HL-60/S4 (cell line): ENCODE data around the gene ATP5ME.
"Not testable (repeated sequence)": the region's sequence is repeated elsewhere in the genome, so short reads cannot be mapped to it uniquely, and the experiment has no call there.

ENCODE experiments used
- in situ Hi-C: fragments of 300-500 bp; cut with MboI; formaldehyde crosslinking; loops from 2 replicates; pipeline ENCODE4 v1.14.3; 2022; ENCODE audit warnings: low sequenced_read_pairs

The ATP5ME gene, protein sequence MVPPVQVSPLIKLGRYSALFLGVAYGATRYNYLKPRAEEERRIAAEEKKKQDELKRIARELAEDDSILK

DNA sequence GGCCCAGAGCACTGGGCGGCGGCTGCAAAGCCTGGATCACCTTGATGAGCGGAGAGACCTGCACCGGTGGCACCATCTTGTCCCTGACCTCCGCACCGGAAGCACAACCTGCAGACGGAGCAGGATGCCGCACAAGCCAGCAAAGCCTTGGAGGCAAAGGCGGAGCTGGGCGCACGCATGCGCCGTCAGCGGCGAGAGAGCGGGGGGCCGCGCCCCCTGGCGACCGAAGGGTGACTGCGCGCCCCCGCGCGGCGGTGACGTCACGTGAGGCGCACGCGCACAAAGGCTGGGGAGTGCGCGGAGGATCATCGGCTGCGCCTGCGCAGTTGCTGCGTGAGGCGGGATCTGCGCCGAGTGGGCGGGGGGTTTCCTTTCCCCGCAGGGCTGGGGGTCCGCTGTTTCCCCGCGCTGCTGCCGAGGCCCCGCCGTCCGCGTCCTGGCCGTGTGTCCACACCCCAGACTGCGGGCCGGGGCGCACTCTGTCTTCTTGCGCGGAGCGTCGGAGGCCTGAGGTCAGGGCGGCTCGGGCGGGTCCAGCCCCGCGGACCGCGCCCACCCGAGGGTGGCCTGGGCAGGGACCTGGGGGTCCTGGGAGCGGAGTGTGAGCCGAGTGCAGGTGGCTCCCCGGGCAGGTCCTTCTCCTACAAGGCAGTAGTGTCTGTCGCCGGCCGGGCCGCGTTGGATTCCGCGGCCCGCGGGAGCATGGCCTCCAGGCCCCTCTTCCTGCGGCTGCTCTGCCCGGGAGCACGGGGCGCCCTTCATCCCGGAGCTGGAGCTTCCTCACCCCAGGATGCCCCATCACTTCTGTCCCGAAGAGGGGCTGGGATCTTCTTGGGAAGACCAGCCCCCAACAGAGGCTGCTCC, at the start of gene ATP5ME, which contains the start of gene MYL5:
ATP5ME (minus strand) TSS at position 105 of the 864 bp plus-strand sequence; CDS start at position 76, 29 bp downstream.
MYL5 (plus strand) TSS at position 371 of the 864 bp plus-strand sequence. CDS start 3,485 bp downstream, outside the sequence.
- in situ Hi-C loops, result no loop called here

DNA sequence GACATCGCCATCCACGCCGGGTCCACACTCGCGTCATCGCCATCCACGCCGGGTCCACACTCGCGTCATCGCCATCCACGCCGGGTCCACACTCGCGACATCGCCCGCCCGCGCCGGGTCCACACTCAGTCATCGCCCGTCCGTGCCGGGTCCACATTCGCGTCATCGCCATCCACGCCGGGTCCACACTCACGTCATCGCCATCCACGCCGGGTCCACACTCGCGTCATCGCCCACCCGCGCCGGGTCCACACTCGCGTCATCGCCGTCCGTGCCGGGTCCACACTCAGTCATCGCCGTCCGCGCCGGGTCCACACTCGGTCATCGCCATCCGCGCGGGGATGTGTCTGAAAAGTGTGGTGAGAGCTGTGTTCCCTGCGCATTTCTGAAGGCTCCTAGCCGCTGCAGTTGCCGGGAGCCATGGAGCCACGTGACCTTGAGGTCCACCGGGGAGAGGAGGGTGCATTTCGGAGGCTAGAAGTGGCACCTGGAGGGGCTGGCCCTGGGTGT, 48.8 kb upstream of the ATP5ME start:
- in situ Hi-C loops, result no loop called here

DNA sequence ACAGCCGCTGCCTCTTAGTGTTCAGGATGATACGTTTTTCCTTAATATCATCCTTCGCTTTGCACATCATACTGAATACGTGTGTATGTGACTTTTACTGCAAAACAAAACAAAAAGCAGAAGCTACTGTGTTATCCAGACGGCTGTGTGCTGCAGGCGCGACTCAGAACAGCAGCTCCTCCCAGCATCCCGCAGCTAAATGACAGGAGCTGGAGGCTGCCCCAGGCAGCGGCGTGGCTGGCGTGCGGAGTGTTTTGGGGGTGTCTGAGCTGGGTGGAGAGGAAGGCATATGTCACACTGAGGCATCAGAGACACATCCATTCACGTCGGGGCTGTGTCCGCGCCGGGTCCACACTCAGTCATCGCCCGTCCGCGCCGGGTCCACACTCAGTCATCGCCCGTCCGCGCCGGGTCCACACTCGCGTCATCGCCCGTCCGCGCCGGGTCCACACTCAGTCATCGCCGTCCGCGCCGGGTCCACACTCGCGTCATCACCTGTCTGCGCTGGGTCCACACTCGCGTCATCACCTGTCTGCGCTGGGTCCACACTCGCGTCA, 48.2 kb upstream of the ATP5ME start:
- in situ Hi-C loops, result no loop called here

DNA sequence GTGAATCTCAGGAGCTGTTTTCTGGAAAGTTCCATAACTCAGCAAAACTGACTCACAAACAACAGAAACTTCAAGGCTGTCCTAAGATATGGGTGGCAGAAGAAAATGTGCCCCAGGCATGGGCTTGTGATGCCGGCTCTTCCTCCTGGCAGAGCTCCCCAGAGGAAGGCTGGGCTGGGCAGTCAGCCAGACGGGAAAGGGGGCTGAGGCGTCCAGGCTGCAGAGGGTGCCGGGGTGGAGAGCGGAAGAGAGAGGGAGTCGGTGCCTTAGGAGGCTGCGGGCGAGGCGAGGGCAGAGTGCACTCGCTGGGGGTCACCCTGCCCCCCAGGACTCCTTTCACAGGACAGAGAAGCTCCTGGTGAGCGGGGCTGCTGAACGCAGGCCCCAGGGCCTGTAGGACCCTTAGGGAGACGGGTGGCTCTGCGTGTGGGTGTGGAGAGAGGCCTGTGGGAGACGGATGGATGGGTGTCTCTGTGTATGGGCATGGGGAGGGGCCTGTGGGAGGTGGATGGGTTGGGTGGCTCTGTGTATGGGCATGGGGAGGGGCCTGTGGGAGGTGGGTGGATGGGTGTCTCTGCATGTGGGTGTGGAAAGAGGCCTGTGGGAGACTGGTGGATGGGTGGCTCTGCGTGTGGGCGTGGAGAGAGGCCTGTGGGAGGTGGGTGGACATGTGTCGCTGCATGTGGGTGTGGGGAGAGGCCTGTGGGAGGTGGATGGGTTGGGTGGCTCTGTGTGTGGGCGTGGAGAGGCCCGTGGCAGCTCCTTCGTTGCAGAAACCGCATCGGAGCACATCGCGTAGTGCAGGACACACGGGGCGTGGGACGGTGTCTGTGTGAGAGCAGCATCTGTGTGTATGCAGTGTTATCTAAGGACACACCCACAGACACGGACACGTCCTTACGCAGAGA, 47.4 kb upstream of the ATP5ME start:
- in situ Hi-C loops, result no loop called here

DNA sequence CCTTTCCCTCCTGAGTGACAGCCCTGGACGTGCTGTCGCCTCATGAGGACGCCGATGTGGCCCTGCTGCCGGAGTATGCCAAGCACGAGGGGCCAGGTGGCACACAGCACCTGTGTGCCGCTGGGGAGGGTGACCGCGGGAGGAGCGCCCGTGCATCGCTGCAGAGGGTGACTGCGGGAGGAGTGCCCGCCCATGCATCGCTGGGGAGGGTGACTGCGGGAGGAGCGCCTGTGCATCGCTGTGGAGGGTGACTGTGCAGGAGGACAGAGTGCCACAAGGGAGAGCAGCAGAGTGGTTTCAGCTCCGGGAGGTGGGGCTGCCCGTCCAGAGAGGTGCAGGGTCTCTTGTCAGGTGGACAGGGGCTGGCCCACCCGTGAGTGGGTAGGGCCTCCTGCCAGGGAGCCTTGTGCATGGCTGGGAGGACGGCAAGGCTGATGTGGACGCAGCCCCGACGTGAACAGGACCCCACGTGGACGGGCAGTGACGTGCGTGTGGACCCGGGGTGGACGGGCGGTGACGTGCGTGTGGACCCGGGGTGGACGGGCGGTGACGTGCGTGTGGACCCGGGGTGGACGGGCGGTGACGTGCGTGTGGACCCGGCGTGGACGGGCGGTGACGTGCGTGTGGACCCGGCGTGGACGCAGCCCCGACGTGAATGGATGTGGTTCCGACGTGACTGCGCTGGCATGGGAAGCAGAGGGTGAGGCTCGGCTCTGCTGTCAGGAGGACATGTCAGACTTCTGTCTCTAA, 46.2 kb upstream of the ATP5ME start:
- in situ Hi-C loops, result no loop called here

DNA sequence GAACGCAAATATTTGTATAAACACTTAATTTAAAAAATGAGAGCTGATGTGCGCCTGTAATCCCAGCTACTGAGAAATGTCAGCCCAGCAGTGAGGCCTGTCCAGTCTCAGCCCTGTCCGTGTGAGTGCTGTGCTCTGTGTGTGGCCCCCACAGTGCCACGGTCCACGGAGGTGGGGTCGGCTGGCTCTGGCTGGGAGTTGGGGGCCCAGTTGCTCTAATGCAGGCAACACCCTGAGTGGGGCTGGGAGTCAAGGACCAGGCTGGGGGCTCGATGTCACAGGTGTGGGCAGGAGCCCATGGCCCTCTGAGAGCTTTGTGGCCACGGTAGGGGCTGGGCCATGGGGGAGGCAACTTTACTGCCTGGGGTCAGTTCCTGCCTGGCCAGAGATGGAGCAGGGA, 44.4 kb upstream of the ATP5ME start:
- in situ Hi-C loops, result no loop called here

DNA sequence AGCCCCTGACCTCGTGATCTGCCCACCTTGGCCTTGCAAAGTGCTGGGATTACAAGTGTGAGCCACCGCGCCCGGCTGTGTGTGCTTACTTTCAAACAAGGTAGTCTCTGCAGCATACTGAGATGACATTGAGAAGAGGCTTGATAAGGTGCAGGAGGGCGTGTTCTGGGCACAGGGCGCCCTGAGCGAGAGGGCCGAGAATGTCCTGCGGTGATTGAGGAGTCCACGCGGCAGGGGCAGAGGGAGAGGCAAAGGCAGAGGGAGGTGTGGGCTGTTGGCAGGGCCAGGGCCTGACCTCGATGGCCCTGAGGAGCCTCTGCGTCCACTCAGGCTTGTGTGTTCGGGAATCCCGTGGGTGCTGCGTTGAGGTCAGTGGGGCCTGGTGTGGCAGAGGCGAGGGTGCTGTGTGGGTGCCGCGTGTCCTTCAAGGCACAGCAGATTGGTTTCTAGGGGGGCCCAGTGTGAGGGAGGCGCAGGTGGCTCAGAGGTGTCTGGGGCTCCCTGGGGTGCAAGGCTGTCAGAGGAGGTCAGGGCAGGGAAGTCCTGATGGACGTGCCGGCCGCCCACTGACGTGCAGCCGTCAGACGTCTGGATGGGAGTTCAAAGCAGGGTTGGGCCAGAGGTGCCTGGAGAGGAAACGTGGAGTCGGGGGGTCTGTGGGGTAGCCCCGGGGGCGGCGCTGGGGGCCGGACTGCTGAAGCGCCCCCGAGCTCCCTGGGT, 43.7 kb upstream of the ATP5ME start:
- in situ Hi-C loops, result no loop called here

DNA sequence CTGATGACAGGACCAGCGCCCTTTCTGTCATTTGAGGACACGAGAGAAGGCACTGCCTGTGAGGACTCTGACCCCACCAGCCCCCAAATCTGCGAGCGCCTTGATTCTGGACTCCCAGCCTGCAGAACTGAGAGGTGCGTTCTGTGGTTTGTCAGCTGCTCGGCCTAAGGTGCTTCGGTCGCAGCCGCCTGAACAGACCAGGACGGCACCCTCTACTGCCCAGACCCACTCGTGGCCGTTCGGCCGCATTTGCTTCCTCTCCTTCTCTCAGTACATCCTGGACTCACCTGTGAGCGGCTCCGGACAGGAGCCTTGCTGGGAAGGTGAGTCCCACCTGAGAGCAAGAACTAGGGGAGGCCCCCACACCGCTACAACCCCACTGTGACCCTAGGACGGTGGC, 40.0 kb upstream of the ATP5ME start:
- in situ Hi-C loops, result no loop called here

DNA sequence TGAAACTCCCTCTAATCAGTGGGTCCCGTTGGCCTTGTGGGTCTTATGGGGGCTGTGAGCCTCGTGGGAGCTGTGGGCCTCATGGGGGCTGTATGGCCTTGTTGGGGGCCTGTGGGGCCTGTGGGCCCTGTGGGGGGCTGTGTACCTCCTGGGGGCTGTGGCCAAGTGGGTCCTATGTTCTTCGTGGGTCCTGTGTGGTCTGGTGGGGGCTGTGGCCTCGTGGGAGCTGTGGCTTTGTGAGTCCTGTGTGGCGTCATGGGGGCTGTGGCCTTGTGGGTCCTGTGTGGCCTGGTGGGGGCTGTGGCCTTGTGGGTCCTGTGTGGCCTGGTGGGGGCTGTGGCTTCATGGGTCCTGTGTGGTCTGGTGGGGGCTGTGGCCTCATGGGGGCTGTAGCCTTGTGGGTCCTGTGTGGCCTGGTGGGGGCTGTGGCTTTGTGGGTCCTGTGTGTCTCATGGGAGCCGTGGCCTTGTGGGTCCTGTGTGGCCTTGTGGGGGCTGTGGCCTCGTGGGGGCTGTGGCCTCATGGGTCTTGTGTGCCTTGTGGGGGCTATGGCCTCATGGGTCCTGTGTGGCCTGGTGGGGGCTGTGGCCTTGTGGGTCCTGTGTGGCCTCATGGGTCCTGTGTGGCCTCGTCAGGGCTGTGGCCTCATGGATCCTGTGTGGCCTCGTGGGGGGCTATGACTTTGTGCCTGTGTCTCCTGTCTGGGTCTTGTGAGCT, 39.0 kb upstream of the ATP5ME start:
- in situ Hi-C loops, result no loop called here

DNA sequence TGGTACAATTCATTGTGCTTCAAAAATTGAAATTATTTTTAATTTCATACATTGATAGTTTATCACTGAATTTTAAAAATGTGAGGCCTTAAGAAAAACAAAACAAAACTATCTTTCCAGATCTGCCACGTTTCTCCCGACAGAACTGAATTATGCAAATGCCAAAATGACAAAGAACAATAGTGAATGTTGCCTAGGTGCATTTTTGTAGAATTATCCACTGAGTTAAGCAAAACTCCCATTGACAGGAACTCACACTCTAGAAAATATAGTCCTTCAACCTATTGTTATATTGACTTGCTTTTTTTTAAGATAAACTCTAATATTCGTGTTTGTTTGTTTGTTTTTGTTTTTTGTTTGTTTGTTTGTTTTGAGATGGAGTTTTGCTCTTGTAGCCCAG, 38.0 kb upstream of the ATP5ME start:
- in situ Hi-C loops, result no loop called here

DNA sequence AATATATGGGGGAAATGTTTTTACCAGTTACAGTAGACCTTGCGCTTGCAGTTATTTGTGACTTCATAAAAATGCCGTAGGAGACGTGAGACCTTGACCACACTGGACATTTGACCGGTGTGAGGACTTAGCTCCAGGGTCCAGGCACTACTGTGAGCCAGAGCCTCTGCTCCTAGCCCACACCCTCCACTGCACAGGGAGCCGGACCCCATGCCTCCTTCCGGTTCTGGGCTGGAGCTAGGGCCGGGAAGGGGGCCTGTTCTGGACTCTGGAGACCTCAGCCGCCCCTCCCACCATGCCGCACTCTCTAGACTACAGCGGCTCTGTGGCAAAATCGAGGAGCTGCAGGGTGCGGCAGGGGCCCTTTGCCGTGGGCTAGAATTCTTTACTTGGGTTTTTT, 36.8 kb upstream of the ATP5ME start:
- in situ Hi-C loops, result no loop called here

DNA sequence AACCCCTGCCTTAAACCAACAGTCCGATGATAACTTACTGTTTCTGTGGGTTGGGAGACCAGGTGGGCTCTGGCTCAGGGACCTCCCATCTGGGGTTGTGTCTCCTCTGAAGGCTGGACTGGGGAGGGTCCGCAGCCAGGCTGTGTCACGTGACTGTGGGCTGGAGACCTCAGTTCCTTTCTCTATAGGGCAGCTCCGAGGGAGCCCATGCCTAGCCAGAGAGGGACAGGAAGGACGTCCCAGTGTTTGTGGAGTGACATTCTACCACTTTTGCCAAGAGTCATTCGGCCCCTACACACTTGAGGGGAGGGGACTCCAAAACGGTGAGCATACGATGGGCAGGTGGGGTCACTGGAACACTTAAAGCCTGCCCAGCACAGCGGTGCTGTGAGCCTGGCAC, 36.0 kb upstream of the ATP5ME start:
- in situ Hi-C loops, result no loop called here

DNA sequence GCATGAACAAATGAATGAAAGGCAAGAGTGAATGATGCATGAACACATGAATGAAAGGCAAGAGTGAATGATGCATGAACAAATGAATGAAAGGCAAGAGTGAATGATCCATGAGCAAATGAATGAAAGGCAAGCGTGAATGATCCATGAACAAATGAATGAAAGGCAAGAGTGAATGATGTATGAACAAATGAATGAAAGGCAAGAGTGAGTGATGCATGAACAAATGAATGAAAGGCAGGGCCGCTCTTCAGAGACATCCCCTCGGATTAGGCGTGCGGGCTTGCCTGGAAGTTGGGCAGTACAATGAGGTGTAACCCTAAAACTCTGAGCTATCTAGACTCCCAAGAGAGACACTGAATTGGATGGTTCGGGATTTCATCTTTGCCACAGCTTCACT, 35.3 kb upstream of the ATP5ME start:
- in situ Hi-C loops, result no loop called here

DNA sequence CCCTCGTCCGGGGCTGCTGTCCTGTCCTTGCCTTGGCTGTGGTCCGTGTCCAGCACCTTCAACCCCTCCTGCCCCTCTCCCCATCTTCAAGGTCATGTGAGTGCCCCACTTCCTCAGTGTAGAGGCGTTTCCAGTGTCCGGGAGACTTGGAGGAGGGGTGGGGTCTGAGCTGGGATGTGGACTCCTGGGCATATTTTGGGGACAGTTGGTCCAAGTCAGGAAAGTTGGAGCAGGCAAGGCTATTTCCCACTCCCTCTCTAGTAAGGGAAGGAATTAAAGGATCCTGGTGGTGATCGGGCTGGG, 34.5 kb upstream of the ATP5ME start:
- in situ Hi-C loops, result no loop called here

DNA sequence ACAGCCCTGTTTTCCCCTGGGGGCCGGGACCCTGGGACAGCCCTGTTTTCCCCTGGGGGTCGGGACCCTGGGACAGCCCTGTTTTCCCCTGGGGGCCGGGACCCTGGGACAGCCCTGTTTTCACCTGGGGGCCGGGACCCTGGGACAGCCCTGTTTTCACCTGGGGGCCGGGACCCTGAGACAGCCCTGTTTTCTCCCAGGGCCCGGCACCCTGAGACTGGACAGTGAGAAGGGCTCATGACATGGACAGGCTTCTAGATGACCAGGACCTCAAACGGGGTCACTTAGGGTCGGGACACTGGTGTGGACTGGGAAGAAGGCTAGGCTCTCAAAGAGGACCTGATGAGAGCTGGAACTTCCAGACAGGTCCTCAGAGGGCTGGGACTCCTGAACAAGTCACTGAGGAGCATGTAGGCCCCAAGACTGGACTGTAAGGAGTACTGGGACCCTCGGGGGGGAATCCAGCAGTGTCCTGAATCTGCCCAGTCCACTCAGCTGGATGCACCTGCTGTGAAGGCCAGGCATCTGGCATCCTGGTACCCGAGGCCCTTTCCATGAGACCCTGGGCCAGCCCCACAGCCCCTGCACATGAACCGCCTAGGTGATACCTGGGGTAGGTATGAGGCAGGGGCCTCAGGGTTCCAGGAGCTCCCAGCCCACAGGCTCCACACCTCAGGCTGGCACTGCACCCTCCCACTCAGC, 34.0 kb upstream of the ATP5ME start:
- in situ Hi-C loops, result no loop called here

DNA sequence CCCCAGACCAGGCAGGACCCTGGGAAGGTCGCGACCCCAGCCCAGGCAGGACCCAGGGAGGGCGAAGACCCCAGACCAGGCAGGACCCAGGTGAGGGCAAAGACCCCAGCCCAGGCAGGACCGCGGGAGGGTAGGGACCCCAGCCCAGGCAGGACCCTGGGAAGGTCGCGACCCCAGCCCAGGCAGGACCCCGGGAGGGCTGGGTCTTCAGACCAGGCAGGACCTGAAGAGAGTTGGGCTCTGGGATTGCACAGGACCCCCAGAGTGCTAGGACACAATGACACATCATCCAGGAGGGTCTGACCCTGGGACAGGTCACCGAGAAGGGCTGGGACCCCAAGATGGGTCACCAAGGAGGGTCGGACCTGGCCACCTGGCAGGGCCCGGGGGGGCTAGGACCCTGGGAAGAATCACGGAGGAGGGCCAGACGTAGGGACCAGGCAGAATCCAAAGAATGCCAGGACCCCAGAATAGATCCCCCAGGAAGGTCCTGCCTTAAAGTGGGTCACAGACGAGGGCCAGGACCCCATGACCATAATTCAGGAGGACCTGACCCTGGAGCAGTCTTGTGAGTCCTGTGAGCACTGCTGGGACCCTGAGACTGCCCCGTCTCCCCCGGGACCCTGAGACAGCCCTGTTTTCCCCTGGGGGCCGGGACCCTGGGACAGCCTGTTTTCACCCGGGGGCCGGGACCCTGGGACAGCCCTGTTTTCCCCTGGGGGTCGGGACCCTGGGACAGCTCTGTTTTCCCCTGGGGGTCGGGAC, 32.9 kb upstream of the ATP5ME start:
- in situ Hi-C loops, result no loop called here

DNA sequence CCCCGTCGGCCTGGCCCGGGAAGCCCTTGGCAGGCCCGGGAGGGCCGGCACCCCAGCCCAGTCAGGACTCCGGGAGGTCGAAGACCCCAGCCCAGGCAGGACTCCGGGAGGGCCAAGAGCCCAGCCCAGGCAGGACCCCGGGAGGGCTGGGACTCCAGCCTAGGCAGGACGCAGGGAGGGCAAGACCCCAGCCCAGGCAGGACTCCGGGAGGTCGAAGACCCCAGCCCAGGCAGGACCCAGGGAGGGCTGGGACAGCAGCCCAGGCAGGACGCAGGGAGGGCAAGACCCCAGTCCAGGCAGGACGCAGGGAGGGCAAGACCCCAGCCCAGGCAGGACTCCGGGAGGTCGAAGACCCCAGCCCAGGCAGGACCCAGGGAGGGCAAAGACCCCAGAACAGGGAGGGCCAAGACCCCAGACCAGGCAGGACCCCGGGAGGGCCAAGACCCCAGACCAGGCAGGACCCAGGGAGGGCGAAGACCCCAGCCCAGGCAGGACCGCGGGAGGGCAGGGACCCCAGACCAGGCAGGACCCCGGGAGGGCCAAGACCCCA, 32.1 kb upstream of the ATP5ME start:
- in situ Hi-C loops, result not testable (repeated sequence)
